ENCODE results near the gene KISS1R. TPM values are rescaled to one million over a fixed set of nuclear protein-coding genes. Genes with fewer than 3 reads are reported as not detected.

KISS1R gene
- total RNA-seq: not detected
- long read RNA-seq: 0 reads

GRCh38 chr19:917323-918151, at the start of gene KISS1R:
Gene KISS1R, plus strand, starts transcription at chr19:917333. Its CDS starts 170 bp downstream, at chr19:917503.
- ATAC-seq (peak; percentile 35 to 37), DNase-seq (peak; percentile 75)
- Histone ChIP-seq H3K27ac (no peak within 1 kb of the TSS), H3K27me3 (ENCODE audit: low read depth) (peaks cover 57% of the 10 kb centered on the region), H3K36me3 (no peaks in the 10 kb centered on the region), H3K4me3 (peak within 1 kb of the TSS; percentile 47), H3K4me1 (peaks cover 39% of the 10 kb centered on the region), H3K9me3 (no peaks in the 10 kb centered on the region)
- TF ChIP-seq, protein P1, sequence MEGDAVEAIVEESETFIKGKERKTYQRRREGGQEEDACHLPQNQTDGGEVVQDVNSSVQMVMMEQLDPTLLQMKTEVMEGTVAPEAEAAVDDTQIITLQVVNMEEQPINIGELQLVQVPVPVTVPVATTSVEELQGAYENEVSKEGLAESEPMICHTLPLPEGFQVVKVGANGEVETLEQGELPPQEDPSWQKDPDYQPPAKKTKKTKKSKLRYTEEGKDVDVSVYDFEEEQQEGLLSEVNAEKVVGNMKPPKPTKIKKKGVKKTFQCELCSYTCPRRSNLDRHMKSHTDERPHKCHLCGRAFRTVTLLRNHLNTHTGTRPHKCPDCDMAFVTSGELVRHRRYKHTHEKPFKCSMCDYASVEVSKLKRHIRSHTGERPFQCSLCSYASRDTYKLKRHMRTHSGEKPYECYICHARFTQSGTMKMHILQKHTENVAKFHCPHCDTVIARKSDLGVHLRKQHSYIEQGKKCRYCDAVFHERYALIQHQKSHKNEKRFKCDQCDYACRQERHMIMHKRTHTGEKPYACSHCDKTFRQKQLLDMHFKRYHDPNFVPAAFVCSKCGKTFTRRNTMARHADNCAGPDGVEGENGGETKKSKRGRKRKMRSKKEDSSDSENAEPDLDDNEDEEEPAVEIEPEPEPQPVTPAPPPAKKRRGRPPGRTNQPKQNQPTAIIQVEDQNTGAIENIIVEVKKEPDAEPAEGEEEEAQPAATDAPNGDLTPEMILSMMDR (IDR thresholded peaks at IDR 0.05): peak; percentile 52
- intact Hi-C loops (cut with DNase I): no loop called here

GRCh38 chr19:867855-868457, 49.2 kb upstream of the KISS1R start:
- Histone ChIP-seq H3K27ac (no peak overlapping the region), H3K36me3 (peaks cover 20% of the 10 kb centered on the region)

DNA sequence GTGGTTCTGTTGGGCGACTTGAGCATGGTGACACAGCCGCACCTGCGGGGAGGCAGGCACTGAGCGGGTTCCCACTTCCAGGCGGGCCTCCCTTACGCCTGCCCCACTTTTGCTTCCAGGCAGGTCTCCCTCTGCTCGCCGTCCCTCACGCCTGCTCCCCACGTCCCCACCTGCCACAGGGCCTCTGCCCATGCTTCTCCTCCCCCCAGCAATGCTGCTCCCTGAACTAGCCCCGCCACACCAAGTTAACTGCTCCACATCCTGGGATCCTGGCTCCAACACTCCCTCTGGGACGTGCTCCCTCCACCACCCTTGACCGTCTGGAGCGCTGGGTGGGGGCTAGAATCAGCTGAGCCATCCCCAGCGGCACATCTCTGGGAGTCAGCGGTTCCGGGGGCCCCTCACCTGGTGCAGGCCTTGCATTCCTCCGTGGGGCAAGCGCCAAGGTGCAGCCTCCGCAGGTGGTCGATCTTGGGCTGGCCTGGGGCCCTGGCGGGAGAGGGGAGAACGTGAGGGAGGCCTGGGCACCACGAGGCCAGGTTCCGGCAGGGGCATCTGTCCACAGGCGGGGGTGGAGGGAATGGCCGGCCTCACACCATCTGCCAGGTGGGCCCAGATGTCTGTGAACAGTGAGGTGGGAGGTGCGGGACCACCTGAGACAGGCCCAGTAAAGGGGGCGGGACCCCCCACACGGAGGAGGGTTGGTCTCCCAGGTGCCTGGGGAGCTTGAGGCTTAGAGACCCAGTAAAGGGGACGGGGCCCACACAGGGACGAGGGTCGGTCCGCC, 48.5 kb upstream of the KISS1R start:
- DNase-seq (no peak), ATAC-seq (no peak)
- Histone ChIP-seq H3K4me3 (no peak overlapping the region), H3K4me1 (peaks cover 31% of the 10 kb centered on the region), H3K9me3 (no peaks in the 10 kb centered on the region), H3K36me3 (peaks cover 20% of the 10 kb centered on the region), H3K27ac (peak overlapping the region; percentile 62), H3K27me3 (ENCODE audit: low read depth) (no peaks in the 10 kb centered on the region)
- intact Hi-C loops (cut with DNase I): no loop called here
- TF ChIP-seq, protein P1 (IDR thresholded peaks at IDR 0.05): no peak

More at GRCh38 chr19:867855-868457, 49.2 kb upstream of the KISS1R start:
- Histone ChIP-seq H3K4me1 (peaks cover 35% of the 10 kb centered on the region), H3K9me3 (no peaks in the 10 kb centered on the region), H3K27me3 (ENCODE audit: low read depth) (no peaks in the 10 kb centered on the region), H3K4me3 (no peak overlapping the region)
- TF ChIP-seq, protein P1 (IDR thresholded peaks at IDR 0.05): no peak
- DNase-seq: no peak
- no peak for ATAC-seq
- intact Hi-C loops (cut with DNase I): no loop called here

DNA sequence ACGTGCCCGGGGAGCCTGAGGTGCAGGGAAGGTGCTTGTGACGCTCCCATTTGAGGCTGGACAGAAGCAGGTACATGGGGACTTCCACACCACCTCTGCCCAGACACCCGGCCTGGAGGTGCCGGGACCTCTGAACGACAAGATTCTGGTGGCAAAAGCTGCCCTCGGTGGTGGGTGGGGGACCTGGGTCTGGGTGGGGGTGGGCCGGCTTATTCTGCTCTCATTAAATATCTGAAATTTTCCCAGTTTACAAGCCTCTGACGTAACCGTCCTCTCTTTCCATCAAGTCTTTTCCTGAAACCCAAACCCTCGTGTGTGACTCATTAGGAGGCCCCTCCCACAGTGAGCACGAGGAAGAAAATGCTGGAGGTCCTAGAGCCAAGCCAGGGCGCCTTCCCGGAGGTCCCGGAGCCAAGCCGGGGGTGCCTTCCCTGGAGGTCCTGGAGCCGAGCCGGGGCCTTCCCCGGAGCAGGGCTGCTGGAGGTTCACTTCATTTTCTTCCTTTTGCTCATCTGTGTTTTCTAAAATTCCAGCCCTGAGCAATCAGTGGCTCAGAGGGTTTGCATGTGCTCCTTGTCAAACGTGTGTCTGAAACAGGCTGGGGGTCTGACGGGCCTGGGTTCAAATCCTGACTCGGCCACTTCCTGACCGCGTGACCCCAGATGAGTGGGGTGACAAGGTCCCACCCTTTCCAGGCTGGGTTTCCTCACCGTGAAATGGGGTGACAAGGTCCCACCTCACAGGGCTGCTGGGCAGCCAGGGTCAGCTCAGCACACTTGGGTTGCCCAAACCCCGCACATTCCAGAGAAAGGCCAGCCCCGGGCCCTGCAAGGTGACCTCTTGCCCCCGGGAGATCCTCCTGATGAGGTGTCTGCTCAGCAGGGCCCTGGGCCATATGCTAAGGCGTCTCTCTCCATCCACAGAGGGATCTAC, 47.6 kb upstream of the KISS1R start:
- Histone ChIP-seq H3K4me3 (no peak overlapping the region), H3K27me3 (ENCODE audit: low read depth) (no peaks in the 10 kb centered on the region), H3K4me1 (peaks cover 25% of the 10 kb centered on the region), H3K36me3 (peaks cover 23% of the 10 kb centered on the region), H3K27ac (peak overlapping the region; percentile 62), H3K9me3 (no peaks in the 10 kb centered on the region)
- ATAC-seq (peak; percentile 21 to 32), DNase-seq (no peak)
- intact Hi-C loops (cut with DNase I): no loop called here
- TF ChIP-seq, protein P1 (IDR thresholded peaks at IDR 0.05): no peak

All from lower lobe of right lung (tissue), 2 donors.